H1 (cell line): ENCODE results near the gene PARK7. TPM values are rescaled to one million over a fixed set of nuclear protein-coding genes. Genes with fewer than 3 reads are reported as not detected.

Source experiments
- ATF2 ChIP-seq: IDR thresholded peaks from 2 replicates; pipeline ENCODE4 v1.6.1; 2012; ENCODE audit warnings: low read length, inconsistent platforms
- BRCA1 ChIP-seq: IDR thresholded peaks from 2 replicates; pipeline ENCODE4 v1.6.1; 2012; ENCODE audit warnings: low read depth, low read length, improper control_type of control experiment
- CHD7 ChIP-seq: fragments of 300-600 bp; sonication (generic); IDR thresholded peaks from 2 replicates; pipeline ENCODE4 v1.7.1; 2012; ENCODE audit warnings: low read length, moderate library complexity, mild to moderate bottlenecking, inconsistent platforms; ENCODE audit not compliant: insufficient replicate concordance
- EGR1 ChIP-seq: IDR thresholded peaks from 2 replicates; pipeline ENCODE4 v1.6.1; 2011; ENCODE audit warnings: low read depth, low read length, borderline replicate concordance
- JUN ChIP-seq: IDR thresholded peaks from 2 replicates; pipeline ENCODE4 v1.6.1; 2011; ENCODE audit warnings: low read depth, mild to moderate bottlenecking, improper control_type of control experiment, low read length
- NRF1 ChIP-seq: IDR thresholded peaks from 2 replicates; pipeline ENCODE4 v1.6.1; 2011; ENCODE audit warnings: mild to moderate bottlenecking, low read depth, low read length, improper control_type of control experiment
- POLR2A ChIP-seq, 2 experiments: IDR thresholded peaks; 1 replicate in 1 of 2; 2 replicates in 1 of 2; pipeline ENCODE4 v1.6.1; 2011; ENCODE audit warnings: low read depth in 2 of 2, low read length in 2 of 2, mild to moderate bottlenecking in 2 of 2; ENCODE audit errors: control extremely low read depth in 1 of 2
- SP4 ChIP-seq: IDR thresholded peaks from 2 replicates; pipeline ENCODE4 v1.6.1; 2012; ENCODE audit warnings: low read length, inconsistent platforms
- USF2 ChIP-seq: IDR thresholded peaks from 2 replicates; pipeline ENCODE4 v1.6.1; 2011; ENCODE audit warnings: low read length, improper control_type of control experiment
- polyA plus RNA-seq, 7 experiments: library from polyadenylated mRNA; depleted of rRNA in 3 of 7; stranded (reverse) in 5 of 7; unstranded in 2 of 7; fragments of >200 nt in 5 of 7; fragments of 200-250 nt in 2 of 7; gene quantifications; 1 replicate in 5 of 7; 2 replicates in 1 of 7; 4 replicates in 1 of 7; pipeline versions ENCODE4 v1.2.1 to v1.2.3, GENCODE V29; 2011 to 2013; ENCODE audit warnings: missing spikeins in 2 of 7, mixed read lengths in 2 of 7
- total RNA-seq: library from RNA; stranded (reverse); fragmentation: NEBNext Ultra II Directional; extraction: Animal tissue kit (Norgen Biotek cat#: 25700); gene quantifications from 2 replicates; pipeline ENCODE4 v1.2.1, GENCODE V29; 2021

Gene PARK7
- total and polyA plus RNA-seq, 2 of the 8 experiments (the other 6 are each of a cell fraction or from before 2014, with no cell fraction given): 206 to 383 TPM

- TF ChIP-seq CHD7 (no peak), NRF1 (no peak), ATF2 (no peak), USF2 (no peak), JUN (no peak), EGR1 (no peak), SP4 (no peak), POLR2A (IDR thresholded peaks at IDR 0.05; ENCODE audit: control extremely low read depth in 1 of 2, low read depth in 2 of 2, low read length in 2 of 2) (no peak), BRCA1 (no peak)
Observed at GRCh38 chr1:7967651-7968050, 6.1 kb downstream of the PARK7 start (continued).
